Measurements from ENCODE around the gene XK.

DNA sequence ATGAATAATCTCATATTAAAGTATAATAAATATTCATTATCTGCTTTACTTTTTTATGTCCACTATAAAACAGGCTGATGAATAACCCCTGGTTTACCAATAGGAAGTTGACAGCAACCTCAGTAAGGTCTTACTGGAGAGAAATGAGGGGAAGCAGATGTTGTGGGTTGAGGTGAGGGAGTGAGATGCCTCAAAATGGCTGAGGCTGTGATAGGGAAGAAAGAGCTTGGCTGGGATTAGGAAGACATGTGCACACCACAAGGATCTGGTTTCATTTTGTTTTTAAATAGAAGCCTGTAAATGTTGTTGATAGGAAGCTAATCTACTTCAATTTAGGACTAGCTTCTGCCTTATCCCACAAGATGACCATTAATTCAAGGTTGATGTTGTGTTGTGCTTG is 79.9 kb downstream of the XK start:
- TF ChIP-seq, protein P1, sequence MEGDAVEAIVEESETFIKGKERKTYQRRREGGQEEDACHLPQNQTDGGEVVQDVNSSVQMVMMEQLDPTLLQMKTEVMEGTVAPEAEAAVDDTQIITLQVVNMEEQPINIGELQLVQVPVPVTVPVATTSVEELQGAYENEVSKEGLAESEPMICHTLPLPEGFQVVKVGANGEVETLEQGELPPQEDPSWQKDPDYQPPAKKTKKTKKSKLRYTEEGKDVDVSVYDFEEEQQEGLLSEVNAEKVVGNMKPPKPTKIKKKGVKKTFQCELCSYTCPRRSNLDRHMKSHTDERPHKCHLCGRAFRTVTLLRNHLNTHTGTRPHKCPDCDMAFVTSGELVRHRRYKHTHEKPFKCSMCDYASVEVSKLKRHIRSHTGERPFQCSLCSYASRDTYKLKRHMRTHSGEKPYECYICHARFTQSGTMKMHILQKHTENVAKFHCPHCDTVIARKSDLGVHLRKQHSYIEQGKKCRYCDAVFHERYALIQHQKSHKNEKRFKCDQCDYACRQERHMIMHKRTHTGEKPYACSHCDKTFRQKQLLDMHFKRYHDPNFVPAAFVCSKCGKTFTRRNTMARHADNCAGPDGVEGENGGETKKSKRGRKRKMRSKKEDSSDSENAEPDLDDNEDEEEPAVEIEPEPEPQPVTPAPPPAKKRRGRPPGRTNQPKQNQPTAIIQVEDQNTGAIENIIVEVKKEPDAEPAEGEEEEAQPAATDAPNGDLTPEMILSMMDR (IDR thresholded peaks at IDR 0.05; ENCODE audit: insufficient read depth, low read depth, low read length): no peak
- TF ChIP-seq EZH2 (IDR thresholded peaks at IDR 0.05; ENCODE audit: insufficient read depth, low read length): no peak

All from astrocyte (in vitro differentiated cells and primary cell).